GM12878 (cell line): ENCODE results near the gene CMSS1. TPM values are rescaled to one million over a fixed set of nuclear protein-coding genes. Genes with fewer than 3 reads are reported as not detected.

ENCODE experiments used
- ATAC-seq: fragments of 200-7000 bp; cut with Tn5 transposase; 3 replicates; pipeline ENCODE4 v1.9.1; 2020; ENCODE audit warnings: mild to moderate bottlenecking, moderate library complexity
- BruUV-seq: library from RNA; stranded (reverse); fragments of 400-500 nt; replicated peaks from 2 replicates; lab custom pipeline; 2021; lab: Mats Ljungman, UMichigan
- CTCF ChIA-PET: fragments of 300-600 bp; sonication (Branson Sonifier 250); formaldehyde crosslinking; extraction: SDS; loops from one replicate; lab custom pipeline; 2021; ENCODE audit warnings: inconsistent platforms; lab: Yijun Ruan, JAX
- POLR2A ChIA-PET: fragments of 350-600 bp; formaldehyde crosslinking; extraction: SDS; loops from one replicate; lab custom pipeline; 2021; ENCODE audit warnings: inconsistent platforms; lab: Charles Lee
- RAD21 ChIA-PET: fragments of 300-600 bp; sonication (Branson Sonifier 250); formaldehyde crosslinking; loops from one replicate; lab custom pipeline; 2023; ENCODE audit warnings: antibody characterized with exemption; ENCODE audit not compliant: unreplicated experiment; lab: Charles Lee
- SMC1A ChIA-PET: fragments of 300-600 bp; sonication (Branson Sonifier 250); formaldehyde crosslinking; loops from one replicate; lab custom pipeline; 2023; ENCODE audit not compliant: unreplicated experiment, uncharacterized antibody; lab: Charles Lee
- DNase-seq: peaks from one replicate; pipeline ENCODE4 v3.0.0-alpha.2; 2011; ENCODE audit warnings: low read depth, low spot score
- FAIRE-seq: peaks from 3 replicates; lab custom pipeline; 2011; peaks lifted over from hg19 to GRCh38; lab: Jason Lieb, UNC
- H2AFZ ChIP-seq: 2 replicates; pipeline ENCODE4 v1.6.0; 2011; ENCODE audit warnings: low read depth, low read length, control low read depth; ENCODE audit not compliant: control insufficient read depth
- H3K27ac ChIP-seq: 2 replicates; pipeline ENCODE4 v1.5.1; 2011; ENCODE audit warnings: control low read depth; ENCODE audit not compliant: control insufficient read depth, insufficient read depth
- H3K27me3 ChIP-seq, 2 experiments: replicated peaks in 1 of 2; 2 replicates each; pipeline versions ENCODE4 v1.6.0 to v1.6.1; 2011; ENCODE audit warnings: low read length in 1 of 2; ENCODE audit not compliant: control insufficient read depth in 2 of 2, insufficient read depth in 2 of 2
- H3K36me3 ChIP-seq, 2 experiments: 2 replicates each; pipeline ENCODE4 v1.5.1; 2011; ENCODE audit warnings: low read length in 1 of 2; ENCODE audit not compliant: control insufficient read depth in 2 of 2, insufficient read depth in 2 of 2
- H3K4me1 ChIP-seq: 2 replicates; pipeline ENCODE4 v1.6.1; 2011; ENCODE audit warnings: mild to moderate bottlenecking, low read length, moderate library complexity, mixed read lengths; ENCODE audit not compliant: control insufficient read depth, insufficient read depth
- H3K4me2 ChIP-seq: 2 replicates; pipeline ENCODE4 v1.6.0; 2011; ENCODE audit warnings: control low read depth; ENCODE audit not compliant: control insufficient read depth, insufficient read depth
- H3K4me3 ChIP-seq: fragments of 200-600 bp; sonication (generic); 2 replicates; pipeline ENCODE4 v1.5.1; 2016
- H3K79me2 ChIP-seq: 2 replicates; pipeline ENCODE4 v1.6.0; 2011; ENCODE audit warnings: low read length; ENCODE audit not compliant: control insufficient read depth, insufficient read depth
- H3K9ac ChIP-seq: 2 replicates; pipeline ENCODE4 v1.8.0; 2011; ENCODE audit warnings: low read length, control low read depth, mixed read lengths; ENCODE audit not compliant: control insufficient read depth, insufficient read depth
- H3K9me3 ChIP-seq: replicated peaks from 3 replicates; pipeline ENCODE4 v1.5.1; 2011; ENCODE audit warnings: mild to moderate bottlenecking, low read length; ENCODE audit not compliant: control insufficient read depth, insufficient read depth
- H4K20me1 ChIP-seq: 2 replicates; pipeline ENCODE4 v1.6.0; 2011; ENCODE audit not compliant: control insufficient read depth, insufficient read depth
- CBFB ChIP-seq: IDR thresholded peaks from 2 replicates; pipeline ENCODE4 v1.6.1; 2016; ENCODE audit warnings: antibody characterized with exemption, low read depth
- CEBPB ChIP-seq, 2 experiments: fragments of 150-350 bp in 1 of 2; IDR thresholded peaks; 2 replicates each; pipeline ENCODE4 v1.6.1; 2012 to 2014; ENCODE audit warnings: low read depth in 2 of 2, low read length in 2 of 2, borderline replicate concordance in 1 of 2, inconsistent platforms in 1 of 2
- E2F4 ChIP-seq: IDR thresholded peaks from 2 replicates; pipeline ENCODE4 v1.6.1; 2012; ENCODE audit warnings: low read depth, low read length, improper control_type of control experiment
- ESRRA ChIP-seq: IDR thresholded peaks from 2 replicates; pipeline ENCODE4 v1.6.1; 2012; ENCODE audit warnings: mild to moderate bottlenecking, low read length, improper control_type of control experiment
- GABPA ChIP-seq: IDR thresholded peaks from 2 replicates; pipeline ENCODE4 v1.6.1; 2014; ENCODE audit warnings: antibody characterized with exemption, low read depth, mild to moderate bottlenecking, inconsistent platforms
- MYC ChIP-seq: IDR thresholded peaks from 2 replicates; pipeline ENCODE4 v1.6.1; 2011; ENCODE audit warnings: mild to moderate bottlenecking, low read length, moderate library complexity, inconsistent platforms; ENCODE audit not compliant: insufficient read depth, insufficient replicate concordance, insufficient read length, severe bottlenecking
- NFXL1 ChIP-seq: fragments of 450-650 bp; IDR thresholded peaks from 2 replicates; pipeline ENCODE4 v1.6.1; 2017; ENCODE audit warnings: antibody characterized with exemption, mild to moderate bottlenecking, borderline replicate concordance
- PBX3 ChIP-seq: IDR thresholded peaks from 2 replicates; pipeline ENCODE4 v1.6.1; 2011; ENCODE audit warnings: mild to moderate bottlenecking, low read depth, low read length, moderate library complexity; ENCODE audit not compliant: insufficient replicate concordance
- PRDM15 ChIP-seq: fragments of 450-650 bp; formaldehyde crosslinking; IDR thresholded peaks from 2 replicates; pipeline ENCODE4 v1.4.0; 2020; ENCODE audit warnings: mild to moderate bottlenecking, moderate library complexity
- RCOR1 ChIP-seq: conservative IDR thresholded peaks from 2 replicates; pipeline ENCODE4 v1.6.1; 2012; ENCODE audit warnings: low read depth, low read length, improper control_type of control experiment
- STAT1 ChIP-seq: fragments of 450-650 bp; conservative IDR thresholded peaks from 2 replicates; pipeline ENCODE4 v1.6.1; 2014; ENCODE audit warnings: antibody characterized with exemption, mild to moderate bottlenecking
- TBL1XR1 ChIP-seq: IDR thresholded peaks from 2 replicates; pipeline ENCODE4 v1.6.1; 2012; ENCODE audit warnings: low read depth, low read length, improper control_type of control experiment
- TCF7 ChIP-seq: IDR thresholded peaks from 2 replicates; pipeline ENCODE4 v1.6.1; 2014; ENCODE audit warnings: antibody characterized with exemption, borderline replicate concordance
- WRNIP1 ChIP-seq: IDR thresholded peaks from 2 replicates; pipeline ENCODE4 v1.6.1; 2011; ENCODE audit warnings: low read depth, low read length, improper control_type of control experiment, borderline replicate concordance
- ZNF207 ChIP-seq: fragments of 450-650 bp; IDR thresholded peaks from 2 replicates; pipeline ENCODE4 v1.6.1; 2014; ENCODE audit warnings: antibody characterized with exemption, mild to moderate bottlenecking, borderline replicate concordance
- ZZZ3 ChIP-seq: IDR thresholded peaks from 2 replicates; pipeline ENCODE4 v1.6.1; 2011; ENCODE audit warnings: low read depth; ENCODE audit not compliant: control insufficient read depth, insufficient read length
- WGBS: methylation state at CpG from one replicate; pipeline ENCODE4 v1.1.6; 2016; ENCODE audit warnings: low lambda C conversion rate; ENCODE audit not compliant: insufficient replicate concordance, insufficient coverage; ENCODE audit errors: missing lambda C conversion rate; 5-methylcytosine and 5-hydroxymethylcytosine counted together
- in situ Hi-C: fragments of 300-500 bp; cut with MboI; formaldehyde crosslinking; loops from 9 replicates; pipeline ENCODE4 v1.14.3; 2018; ENCODE audit warnings: mixed read lengths
- intact Hi-C: fragments of 100-400 bp; cut with micrococcal nuclease; formaldehyde crosslinking; loops from one replicate; pipeline ENCODE4 v1.14.2; 2022; ENCODE audit not compliant: unreplicated experiment
- polyA plus RNA-seq, 11 experiments: library from polyadenylated mRNA; depleted of rRNA in 4 of 11; unstranded in 6 of 11; stranded (reverse) in 5 of 11; fragments of >200 nt; fragmentation: Nextera tagmentation in 4 of 11; fragmentation: Illumina TruSeq in 1 of 11; extraction: Ambion mirVana in 4 of 11; extraction: Trizol in 1 of 11; gene quantifications; 1 replicate in 1 of 11; 2 replicates in 10 of 11; pipeline versions ENCODE4 v1.2.1 to v1.2.3, GENCODE V29; 2011 to 2016; ENCODE audit warnings: inconsistent platforms in 2 of 11, missing spikeins in 2 of 11, low read depth in 1 of 11
- total RNA-seq, 4 experiments: library from RNA; depleted of rRNA in 3 of 4; stranded (reverse); fragments of >200 nt in 3 of 4; fragmentation: Illumina TruSeq in 1 of 4; extraction: Trizol in 1 of 4; gene quantifications; 2 replicates each; pipeline versions ENCODE4 v1.2.1 to v1.2.3, GENCODE V29; 2013 to 2021

The CMSS1 gene
- total and polyA plus RNA-seq, 10 of the 15 experiments (the other 5 are each of a cell fraction or from before 2014, with no cell fraction given) = 31.0 to 118 (median 70.1) TPM

- ChIA-PET SMC1A (interaction anchor here (1.0 to 1.6 kb wide), 2 partner anchors 9 to 40 kb away, joined by 3 to 6 read pairs; no protein-coding TSS in a partner anchor), RAD21 (interaction anchor here (1.1 to 2.2 kb wide), 4 partner anchors 14 to 185 kb away, joined by 3 to 5 read pairs (median 4); no protein-coding TSS in a partner anchor)
- Histone ChIP-seq H3K4me2 (peak overlapping the region; percentile 27), H3K79me2 (no peaks in the 10 kb centered on the region)
- WGBS = 95% methylated on average over 1 of the region's 1 CpG
- TF ChIP-seq TCF7 = no peak
- no peak for TF ChIP-seq PRDM15 (CRISPR knock-in tag)
- no peak for TF ChIP-seq ZZZ3
- no peak for TF ChIP-seq CBFB
- TF ChIP-seq ESRRA = no peak
- no peak for TF ChIP-seq STAT1
- no peak for TF ChIP-seq ZNF207
- no peak for TF ChIP-seq GABPA
- TF ChIP-seq TBL1XR1 = no peak
- no peak for TF ChIP-seq NFXL1
- no peak for TF ChIP-seq PBX3
- no peak for TF ChIP-seq RCOR1
- no peak for TF ChIP-seq E2F4
- TF ChIP-seq MYC = no peak
- no peak for TF ChIP-seq WRNIP1
- TF ChIP-seq CEBPB (IDR thresholded peaks at IDR 0.05; ENCODE audit: borderline replicate concordance in 1 of 2, low read depth in 2 of 2, low read length in 2 of 2) = no peak
- TF ChIP-seq, all 136 proteins: peak for 0
- H3K4me1 ChIP-seq = peaks cover 12% of the 10 kb centered on the region
- H3K36me3 ChIP-seq = no peaks in the 10 kb centered on the region
- intact Hi-C loops = no loop called here
- no peak overlapping the region for H2AFZ ChIP-seq
- no peak overlapping the region for H3K4me3 ChIP-seq
- no peak overlapping the region for H3K27ac ChIP-seq
- ATAC-seq (no peak), DNase-seq (no peak), FAIRE-seq (no peak)
- in situ Hi-C loops = no loop called here
- CTCF ChIA-PET = interaction anchor here (0.9 to 2.7 kb wide), 4 partner anchors 8 to 45 kb away, joined by 3 to 10 read pairs (median 4); no protein-coding TSS in a partner anchor
- H3K9me3 ChIP-seq = no peaks in the 10 kb centered on the region
- no TSS peak for BruUV-seq
- no peaks in the 10 kb centered on the region for H3K27me3 ChIP-seq
- H4K20me1 ChIP-seq = no peaks in the 10 kb centered on the region
- H3K9ac ChIP-seq = no peak overlapping the region
- POLR2A ChIA-PET = interaction anchor here (0.8 to 1.2 kb wide), 3 partner anchors 14 to 19 kb away, joined by 3 to 4 read pairs (median 4); no protein-coding TSS in a partner anchor
These were observed 211.4 kb downstream of the CMSS1 start for GRCh38 chr3:100029052-100029451.
